ENCODE data around the gene GTF2A1.
"Not testable (repeated sequence)": the region's sequence is repeated elsewhere in the genome, so short reads cannot be mapped to it uniquely, and the experiment has no call there.

GTF2A1 gene

DNA sequence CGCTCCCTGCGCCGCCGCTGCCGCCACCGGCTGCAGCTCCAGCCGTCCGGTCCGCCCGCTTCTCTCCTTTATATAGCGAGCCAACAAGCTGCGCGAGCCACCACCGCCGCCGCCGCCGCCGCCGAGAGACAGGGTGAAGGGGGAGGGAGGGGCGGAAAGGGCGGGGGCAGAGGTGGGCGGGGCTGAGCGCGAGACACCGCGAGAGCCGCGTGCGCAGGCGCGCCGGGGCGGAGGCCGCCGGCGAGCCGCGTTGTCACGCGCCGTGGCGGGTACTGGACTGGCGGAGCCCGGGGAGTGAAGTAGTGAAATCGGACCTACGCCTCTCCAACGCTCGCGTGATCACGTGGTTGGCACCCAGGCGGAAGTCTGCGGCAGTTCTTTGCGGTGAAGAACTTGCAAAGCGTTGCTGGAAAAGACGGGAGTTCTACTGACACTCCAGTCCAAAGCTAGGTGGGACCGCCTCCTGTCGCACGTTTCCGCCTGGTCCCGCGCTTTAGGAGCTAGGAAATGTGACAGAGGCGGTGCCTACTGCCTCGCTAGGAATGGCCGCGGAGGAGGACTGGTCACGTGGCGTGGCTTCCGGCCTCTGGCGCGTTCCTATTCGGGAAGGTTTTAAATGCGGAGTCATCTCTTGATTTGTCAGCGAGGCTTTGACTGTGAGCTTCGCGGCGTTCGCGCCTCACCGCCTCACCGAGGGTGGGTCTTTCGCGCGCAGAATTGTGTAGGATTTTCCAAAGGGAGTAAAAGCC is at the start of gene GTF2A1:
TSS of gene GTF2A1 (minus strand) at position 130 of the 749 bp plus-strand sequence. CDS start 441 bp downstream, outside the sequence.
- peak; percentile 97 to 99 for DNase-seq

- DNase-seq: no peak
Observed at GRCh38 chr14:81269979-81270375, 49.2 kb upstream of the GTF2A1 start.

GRCh38 chr14:81269100-81269978 is 48.6 kb upstream of the GTF2A1 start:
- peak; percentile 73 to 82 for DNase-seq

DNA sequence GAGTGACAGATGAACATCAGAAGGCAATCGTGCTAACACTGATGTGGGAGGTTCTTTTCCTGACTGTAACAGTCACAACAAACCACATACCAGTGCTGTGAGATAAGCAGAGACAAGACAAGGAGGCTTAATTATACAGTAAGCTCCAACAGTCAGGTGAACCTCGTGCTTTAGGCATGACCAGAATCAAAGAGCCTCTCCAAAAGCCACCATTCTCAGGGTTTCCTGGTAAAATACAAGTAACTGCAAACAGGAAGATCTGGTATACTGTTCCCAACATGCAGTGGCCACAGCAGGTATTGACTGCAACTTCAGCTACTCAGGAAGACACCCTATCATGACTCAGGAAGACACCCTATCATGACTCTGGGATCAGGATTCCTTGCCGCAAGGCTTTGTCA is 47.3 kb upstream of the GTF2A1 start:
- peak; percentile 11 to 12 for DNase-seq

DNA sequence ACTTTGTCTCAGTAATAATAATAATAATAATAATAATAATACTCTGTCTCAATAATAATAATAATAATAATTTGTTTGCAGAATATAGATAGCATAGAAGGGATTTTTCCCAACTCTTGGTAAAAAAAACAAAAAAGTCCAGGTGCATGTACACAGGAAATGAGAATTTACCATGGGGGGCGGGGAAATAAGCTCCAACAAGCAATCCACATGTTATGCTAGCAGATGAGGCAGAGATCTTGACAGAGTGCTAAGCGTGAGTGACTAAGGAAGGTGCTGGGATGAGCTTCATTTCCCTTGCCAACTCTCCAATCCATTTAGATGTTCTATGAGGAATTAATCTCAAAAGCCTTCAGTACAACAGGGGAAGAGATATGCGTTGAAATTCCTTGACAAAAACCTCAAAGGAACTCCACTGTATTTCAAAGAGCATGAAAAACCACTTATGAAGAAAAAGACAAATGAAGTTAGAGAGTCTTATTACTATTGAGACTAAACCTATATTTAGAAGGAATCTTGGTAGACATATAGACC is 44.9 kb upstream of the GTF2A1 start:
- no peak for DNase-seq

- no peak for DNase-seq
Observed at GRCh38 chr14:81264671-81265070, 43.9 kb upstream of the GTF2A1 start.

DNA sequence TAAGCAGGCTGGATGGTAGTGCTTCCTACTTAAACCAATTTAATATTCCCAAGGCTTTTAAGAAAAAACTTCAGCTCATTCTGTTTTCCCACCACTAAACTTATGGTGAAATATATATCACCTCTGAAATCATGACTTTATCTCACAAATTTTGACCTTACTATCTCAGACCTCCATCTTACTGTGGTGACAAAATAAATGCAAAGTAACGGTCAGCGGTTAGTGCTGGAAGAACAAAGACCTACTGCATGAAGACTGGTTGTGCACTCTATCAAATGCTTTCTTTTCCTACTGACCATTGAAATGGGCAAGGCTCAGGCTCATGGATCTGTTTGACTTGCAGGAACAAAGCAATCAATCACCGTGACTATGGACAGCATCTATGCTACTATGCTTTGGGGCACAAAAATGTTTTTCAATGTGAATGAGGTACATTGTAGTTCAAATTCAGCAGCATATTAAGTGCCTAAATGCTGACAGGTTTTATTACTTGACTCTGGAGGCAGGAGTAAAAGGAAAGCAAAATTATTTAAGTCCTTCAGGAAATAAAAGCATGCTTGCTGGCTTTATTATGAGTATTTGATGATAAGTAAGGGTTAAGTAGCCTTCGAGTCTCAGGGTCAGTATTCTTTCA is 43.1 kb upstream of the GTF2A1 start:
- no peak for DNase-seq

DNA sequence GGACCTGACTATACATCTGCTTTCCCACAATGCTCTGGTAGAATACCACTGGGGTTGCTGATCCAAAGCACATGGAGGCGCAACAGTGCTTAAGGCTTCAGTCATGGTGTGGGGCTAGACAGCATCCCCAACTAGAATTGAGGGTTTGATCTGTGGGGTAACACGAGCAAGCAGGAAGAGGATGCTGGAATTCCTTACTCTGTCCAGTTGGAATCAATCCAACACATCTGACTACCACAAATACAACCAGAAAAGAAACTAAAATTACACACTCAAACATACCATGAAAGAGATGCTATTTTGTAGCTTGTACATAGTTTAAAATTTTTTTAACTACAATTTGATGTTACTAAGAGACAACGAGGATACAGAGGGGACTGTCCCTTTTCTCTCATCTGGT is 40.4 kb upstream of the GTF2A1 start:
- DNase-seq: no peak

GRCh38 chr14:81260732-81261131 is 40.0 kb upstream of the GTF2A1 start:
- no peak for DNase-seq

- peak; percentile 12 to 36 for DNase-seq
Observed at GRCh38 chr14:81256289-81256960, 35.7 kb upstream of the GTF2A1 start.

DNA sequence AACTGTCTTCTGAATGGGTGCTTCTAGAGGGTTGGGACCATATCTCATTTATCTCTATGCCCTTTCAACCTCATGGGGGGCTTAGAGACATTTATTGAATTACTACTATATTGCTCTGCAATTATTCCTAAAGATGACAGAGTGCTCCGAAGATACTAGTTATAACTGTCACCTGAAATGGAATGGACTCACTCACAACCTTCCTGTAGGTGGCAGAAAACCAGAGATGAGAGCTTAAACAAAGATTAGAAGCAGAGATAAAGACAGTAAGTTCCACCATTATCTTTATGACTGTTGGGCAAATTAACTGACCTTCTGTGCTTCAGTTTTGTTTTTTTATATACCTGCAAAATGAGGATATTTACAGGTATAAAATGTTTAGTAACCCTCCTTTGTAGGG is 31.5 kb upstream of the GTF2A1 start:
- DNase-seq: no peak

DNA sequence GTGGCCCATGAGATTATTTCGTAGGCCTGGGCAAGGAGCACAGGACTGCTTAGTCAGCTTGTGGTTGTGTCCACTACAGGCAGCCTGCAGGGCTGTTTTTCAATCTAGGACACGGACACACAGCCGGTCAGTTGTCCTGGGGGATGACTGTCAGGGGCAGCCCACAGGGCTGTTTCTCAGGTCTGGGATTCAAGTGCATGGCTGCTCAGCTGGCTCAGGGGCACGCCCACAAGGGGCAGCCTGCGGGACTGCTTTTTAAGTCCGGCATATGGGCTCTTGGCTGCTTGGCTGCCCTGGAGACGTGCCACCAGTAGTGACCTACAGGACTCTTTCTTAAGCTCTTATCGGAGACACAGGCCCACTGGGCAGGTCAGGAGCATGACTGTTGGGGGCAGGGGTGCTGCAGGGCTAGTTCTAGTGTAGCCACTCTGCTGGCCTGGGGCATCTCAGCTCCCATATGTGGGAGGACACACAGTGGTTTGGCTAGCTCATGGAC is 26.6 kb upstream of the GTF2A1 start:
- peak in 1 of 2 experiments; percentile 12 for DNase-seq

DNA sequence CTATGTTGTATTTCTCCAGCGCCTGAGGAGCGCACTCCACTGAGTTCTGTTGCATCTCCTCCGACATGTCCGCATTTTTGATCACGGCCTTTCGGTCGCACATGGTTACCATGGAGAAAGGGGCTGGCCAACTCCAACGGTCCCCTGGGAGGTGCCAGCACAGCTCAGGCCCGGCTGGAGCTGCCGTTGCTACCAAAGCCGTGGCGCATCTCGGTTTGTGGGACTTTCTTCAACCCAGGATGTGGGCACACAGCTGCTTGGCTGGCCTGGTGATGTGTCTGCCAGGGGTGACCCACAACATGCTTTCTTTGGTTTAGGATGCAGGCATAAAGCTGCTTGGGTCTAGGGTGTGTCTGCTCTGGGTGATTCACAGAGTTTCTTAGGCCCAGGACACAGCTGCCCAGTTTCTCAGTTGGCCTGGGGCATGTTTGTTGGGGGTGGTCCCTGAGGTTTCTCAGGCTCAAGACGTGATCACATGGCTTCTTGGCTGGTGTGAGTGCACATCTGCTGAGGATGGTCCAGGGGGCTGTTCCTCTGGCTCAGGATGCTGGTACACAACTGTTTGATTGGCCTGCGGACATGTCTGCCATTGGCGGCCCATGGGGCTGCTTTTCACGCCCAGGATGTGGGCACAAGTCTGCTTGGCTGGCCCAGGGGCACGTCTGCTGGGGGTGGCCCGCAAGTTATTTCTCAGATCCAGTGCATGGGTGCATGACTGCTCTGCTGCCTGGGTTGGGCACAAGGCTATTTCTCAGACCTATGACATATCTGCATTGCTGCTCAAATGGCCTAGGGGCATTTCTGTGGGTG is 25.9 kb upstream of the GTF2A1 start:
- DNase-seq: no peak

DNA sequence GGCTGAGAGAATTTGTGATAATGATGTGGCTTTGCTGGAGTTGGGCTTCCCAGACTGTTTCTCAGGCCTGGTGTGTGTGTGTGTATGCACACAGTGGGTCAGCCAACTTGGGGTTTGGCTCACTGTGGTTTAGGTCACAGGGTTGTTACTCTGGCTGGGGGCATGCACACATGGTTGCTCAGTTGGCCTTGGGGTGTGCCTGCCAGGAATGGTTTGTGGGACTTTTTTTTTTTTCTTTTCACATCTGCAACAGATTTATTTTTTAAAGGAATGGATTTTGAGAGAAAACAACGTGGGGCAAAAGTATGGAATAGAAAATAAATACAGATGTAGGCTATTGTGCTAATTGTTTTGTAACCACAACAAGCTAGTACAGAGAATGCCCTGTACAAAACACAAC is 25.0 kb upstream of the GTF2A1 start:
- DNase-seq: no peak

GRCh38 chr14:81244431-81244830 is 23.7 kb upstream of the GTF2A1 start:
- not testable (repeated sequence) for DNase-seq

DNA sequence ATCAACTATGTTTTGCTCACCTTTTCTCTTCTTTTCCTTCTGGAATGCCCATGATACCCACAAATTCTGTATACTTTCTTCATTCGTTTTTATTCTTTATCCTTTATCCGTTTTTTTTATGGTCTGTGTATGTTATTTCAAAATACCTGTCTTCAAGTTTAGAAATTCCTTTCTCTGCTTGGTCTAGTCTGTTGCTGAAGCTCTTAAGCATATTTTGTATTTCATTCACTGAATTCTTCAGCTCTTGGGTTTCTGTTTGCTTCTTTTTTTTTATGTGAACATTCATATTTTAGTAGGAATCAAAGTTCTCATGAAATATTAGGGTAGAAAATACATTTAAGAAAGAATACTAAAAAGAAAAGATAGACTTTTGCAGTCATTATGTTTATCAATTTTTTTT is 22.7 kb upstream of the GTF2A1 start:
- no peak for DNase-seq

DNA sequence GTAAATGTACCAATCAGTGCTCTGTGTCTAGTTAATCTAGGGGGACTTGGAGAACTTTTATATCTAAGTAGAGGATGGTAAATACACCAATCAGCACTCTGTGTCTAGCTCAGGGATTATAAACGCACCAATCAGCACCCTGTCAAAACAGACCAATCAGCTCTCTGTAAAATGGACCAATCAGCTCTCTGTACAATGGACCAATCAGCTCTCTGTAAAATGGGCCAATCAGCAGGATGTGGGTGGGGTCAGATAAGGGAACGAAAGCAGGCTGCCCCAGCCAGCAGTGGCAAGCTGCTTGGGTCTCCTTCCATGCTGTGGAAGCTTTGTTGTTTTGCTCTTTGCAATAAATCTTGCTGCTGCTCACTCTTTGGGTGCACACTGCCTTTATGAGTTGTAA is 16.1 kb upstream of the GTF2A1 start:
- DNase-seq: not testable (repeated sequence)

DNA sequence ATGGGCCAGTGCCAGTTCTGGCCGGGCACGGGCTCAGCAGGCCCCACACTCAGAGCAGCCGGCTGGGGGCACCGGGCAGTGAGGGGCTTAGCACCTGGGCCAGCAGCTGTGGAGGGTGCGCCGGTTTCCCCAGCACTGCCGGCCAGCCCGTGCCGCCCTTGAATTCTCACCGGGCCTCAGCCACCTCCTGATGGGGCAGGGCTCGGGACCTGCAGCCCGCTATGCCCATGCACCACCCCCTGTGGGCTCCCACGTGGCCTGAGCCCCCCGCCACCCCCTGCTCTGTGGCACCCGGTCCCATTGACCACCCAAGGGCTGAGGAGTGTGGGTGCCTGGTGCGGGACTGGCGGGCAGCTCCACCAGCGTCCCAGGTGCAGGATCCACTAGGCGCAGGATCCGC is 15.4 kb upstream of the GTF2A1 start:
- DNase-seq: no peak

DNA sequence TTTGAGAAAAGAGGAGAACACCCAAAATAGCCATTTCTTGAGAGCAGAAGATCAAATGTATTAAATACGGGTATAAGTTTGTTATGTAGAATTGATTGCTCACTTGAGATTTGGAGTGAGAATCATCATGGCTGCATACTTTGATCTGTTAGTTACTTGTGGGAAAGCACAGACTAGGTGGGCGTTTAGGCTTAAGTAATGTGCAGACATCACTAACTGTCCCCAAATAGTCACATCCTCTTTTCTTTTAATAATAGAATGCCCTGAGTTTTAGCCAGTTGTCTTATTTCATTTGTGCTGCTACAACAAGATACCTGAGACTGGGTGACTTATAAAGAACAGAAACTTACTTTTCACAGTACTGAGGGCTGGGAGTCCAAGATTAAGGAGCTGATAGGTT is 14.3 kb upstream of the GTF2A1 start:
- no peak for DNase-seq

DNA sequence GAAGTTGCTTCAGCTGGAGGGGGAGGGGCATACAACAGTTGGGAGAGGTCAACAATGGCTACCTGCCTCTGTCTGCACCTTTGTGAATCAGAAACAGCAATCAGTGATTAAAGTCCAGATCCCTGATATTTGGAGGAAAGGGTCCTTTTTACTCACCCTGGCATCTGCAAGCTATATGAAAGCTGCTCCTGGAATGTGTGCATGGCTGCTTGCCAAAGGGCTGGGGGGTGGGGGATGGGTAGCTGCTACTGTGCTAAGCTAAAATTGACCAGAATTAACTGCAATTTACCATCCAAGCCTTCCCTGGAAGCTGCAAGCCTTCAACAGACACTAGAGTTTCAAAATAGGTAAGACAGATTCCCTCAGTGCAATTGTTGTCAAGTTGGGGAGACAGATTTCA is 13.5 kb upstream of the GTF2A1 start:
- no peak for DNase-seq

GRCh38 chr14:81233615-81234014 is 12.9 kb upstream of the GTF2A1 start:
- no peak for DNase-seq

- DNase-seq: no peak
Observed at GRCh38 chr14:81231540-81231939, 10.8 kb upstream of the GTF2A1 start.

Data from AML-193 (cell line).